HUES48 (cell line): ENCODE data around the gene FGF1.

ENCODE experiments used
- H3K27ac ChIP-seq: one replicate; pipeline ENCODE4 v1.7.0; 2013; ENCODE audit warnings: low read depth, low read length, inconsistent platforms
- H3K27me3 ChIP-seq: 2 replicates; pipeline ENCODE4 v1.6.1; 2013; ENCODE audit warnings: mild to moderate bottlenecking, low read length; ENCODE audit not compliant: control insufficient read depth, insufficient read depth
- H3K36me3 ChIP-seq: 2 replicates; pipeline ENCODE4 v1.6.1; 2013; ENCODE audit warnings: low read length; ENCODE audit not compliant: control insufficient read depth, insufficient read depth
- H3K4me1 ChIP-seq: 2 replicates; pipeline ENCODE4 v1.6.1; 2013; ENCODE audit warnings: mild to moderate bottlenecking, low read length; ENCODE audit not compliant: control insufficient read depth, insufficient read depth
- H3K4me3 ChIP-seq: 2 replicates; pipeline ENCODE4 v1.5.1; 2013; ENCODE audit warnings: mild to moderate bottlenecking, low read depth, low read length
- H3K9ac ChIP-seq: 2 replicates; pipeline ENCODE4 v1.6.1; 2013; ENCODE audit warnings: mild to moderate bottlenecking, low read depth, low read length, moderate library complexity
- H3K9me3 ChIP-seq: 2 replicates; pipeline ENCODE4 v1.6.1; 2013; ENCODE audit warnings: low read length; ENCODE audit not compliant: control insufficient read depth, insufficient read depth

The FGF1 gene

DNA sequence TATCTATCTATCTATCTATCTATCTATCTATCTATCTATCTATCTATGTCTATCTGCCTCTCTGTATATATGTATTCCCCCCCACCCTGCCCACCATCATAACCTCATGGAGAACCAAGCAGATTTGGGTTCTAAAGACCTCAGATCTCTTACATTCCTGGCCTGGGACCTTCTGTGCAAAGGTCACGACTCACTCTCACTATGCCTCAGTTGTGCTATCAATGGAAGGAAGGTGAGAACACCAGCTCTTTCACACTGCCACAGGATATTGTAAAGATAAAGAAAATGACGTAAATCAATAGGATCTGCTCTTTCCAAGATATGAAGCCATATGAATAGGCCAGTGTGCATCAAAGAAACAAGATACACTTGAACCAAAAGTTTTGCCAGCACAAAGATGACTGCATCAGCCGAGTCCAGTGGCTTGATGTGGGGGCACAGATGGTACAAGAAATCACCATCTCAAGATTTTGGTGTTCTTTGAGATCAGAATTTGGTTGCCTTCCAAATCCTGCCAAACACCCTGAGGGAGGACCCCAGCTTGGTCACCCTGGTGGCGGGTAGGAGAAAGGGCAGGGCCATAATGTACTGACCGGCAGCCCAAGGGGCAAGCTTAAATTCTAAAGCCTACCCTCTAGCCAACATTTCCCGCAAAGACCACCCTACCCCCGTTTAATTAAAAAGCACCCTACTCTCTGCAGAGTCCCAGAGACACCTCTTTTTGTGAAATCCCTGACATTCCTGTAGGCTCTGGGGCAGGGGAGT lies 8.4 kb upstream of the FGF1 start:
- no peaks in the 10 kb centered on the region for H3K27me3 ChIP-seq
- no peak overlapping the region for H3K27ac ChIP-seq
- H3K9ac ChIP-seq: no peak overlapping the region
- peaks cover 20% of the 10 kb centered on the region for H3K4me1 ChIP-seq
- no peaks in the 10 kb centered on the region for H3K36me3 ChIP-seq
- no peaks in the 10 kb centered on the region for H3K9me3 ChIP-seq
- H3K4me3 ChIP-seq: no peak overlapping the region

DNA sequence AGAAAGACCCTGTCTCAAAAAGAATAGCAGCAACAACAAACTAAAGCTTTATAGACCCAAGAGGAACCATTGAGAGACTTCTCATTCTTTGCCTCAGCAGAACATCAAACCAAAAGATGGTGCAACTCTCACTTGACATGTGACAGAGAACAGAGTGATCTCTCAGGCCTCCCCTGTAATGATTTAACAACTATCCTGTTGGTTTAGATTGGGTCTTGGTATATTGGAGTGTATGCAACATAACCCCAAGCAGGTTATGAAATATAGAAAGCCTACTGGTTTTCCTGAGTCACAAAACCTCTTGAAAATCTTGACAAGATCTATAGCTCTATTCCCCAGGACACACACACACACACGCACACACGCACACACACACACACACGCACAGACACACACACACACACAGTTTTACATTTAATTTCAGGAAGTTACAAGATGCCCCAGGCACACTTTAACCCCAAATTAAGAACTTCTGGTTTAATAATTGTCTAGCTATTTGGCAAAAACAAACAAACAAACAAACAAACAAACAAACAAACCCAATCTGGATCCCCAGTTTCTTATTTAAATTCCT lies 6.5 kb upstream of the FGF1 start:
- H3K9me3 ChIP-seq: no peaks in the 10 kb centered on the region

DNA sequence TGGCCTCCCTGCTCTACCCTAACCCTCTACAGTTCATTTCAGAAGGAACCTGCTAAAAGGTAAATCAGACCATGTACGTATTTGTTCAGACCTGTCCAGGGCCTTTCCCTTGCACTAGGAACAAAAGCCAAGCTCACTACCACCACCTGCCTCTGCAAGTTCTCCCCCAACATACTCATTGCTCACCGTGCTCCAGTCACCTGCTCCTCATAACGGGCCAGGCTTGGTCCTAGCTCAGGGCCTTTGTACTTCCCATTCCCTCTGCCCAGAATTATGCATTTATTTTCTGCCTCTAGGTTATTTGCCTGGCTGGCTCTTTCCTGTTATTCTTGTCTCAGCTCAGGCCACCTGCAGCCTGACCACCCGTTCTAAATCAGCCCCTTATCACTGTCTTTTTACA lies 4.8 kb upstream of the FGF1 start:
- no peaks in the 10 kb centered on the region for H3K36me3 ChIP-seq
- no peaks in the 10 kb centered on the region for H3K9me3 ChIP-seq
- H3K4me3 ChIP-seq: no peak overlapping the region
- no peak overlapping the region for H3K27ac ChIP-seq
- H3K9ac ChIP-seq: no peak overlapping the region
- H3K27me3 ChIP-seq: no peaks in the 10 kb centered on the region
- peaks cover 15% of the 10 kb centered on the region for H3K4me1 ChIP-seq

More for the DNA sequence above, 6.5 kb upstream of the FGF1 start:
- no peak overlapping the region for H3K4me3 ChIP-seq
- H3K4me1 ChIP-seq: peaks cover 11% of the 10 kb centered on the region
- H3K27ac ChIP-seq: no peak overlapping the region
- H3K36me3 ChIP-seq: no peaks in the 10 kb centered on the region
- no peak overlapping the region for H3K9ac ChIP-seq
- no peaks in the 10 kb centered on the region for H3K27me3 ChIP-seq

DNA sequence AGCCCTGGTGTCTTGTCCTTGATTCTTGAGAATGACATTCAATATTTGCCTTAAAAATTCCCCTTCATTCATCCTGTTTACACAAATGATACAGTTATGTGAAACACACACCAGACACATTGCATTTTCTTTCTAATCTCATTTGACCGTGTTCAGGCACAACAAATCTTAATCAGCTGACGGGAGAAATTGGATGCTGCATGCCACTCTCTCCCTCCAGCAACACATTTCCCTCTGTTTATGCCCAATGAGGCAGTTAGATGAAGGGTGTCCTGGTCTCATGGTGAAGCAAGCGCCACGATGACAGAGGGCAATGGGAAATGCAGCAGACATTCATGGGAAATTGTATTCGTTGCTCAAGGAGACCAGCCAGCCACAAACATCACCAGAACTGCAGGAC lies 3.2 kb upstream of the FGF1 start:
- no peak overlapping the region for H3K27ac ChIP-seq
- H3K4me3 ChIP-seq: no peak overlapping the region
- peaks cover 31% of the 10 kb centered on the region for H3K4me1 ChIP-seq
- no peaks in the 10 kb centered on the region for H3K27me3 ChIP-seq
- no peaks in the 10 kb centered on the region for H3K36me3 ChIP-seq
- H3K9me3 ChIP-seq: no peaks in the 10 kb centered on the region
- no peak overlapping the region for H3K9ac ChIP-seq

- H3K9me3 ChIP-seq: no peaks in the 10 kb centered on the region
- H3K4me1 ChIP-seq: peaks cover 35% of the 10 kb centered on the region
- no peaks in the 10 kb centered on the region for H3K36me3 ChIP-seq
- H3K4me3 ChIP-seq: no peak overlapping the region
- no peaks in the 10 kb centered on the region for H3K27me3 ChIP-seq
- no peak overlapping the region for H3K9ac ChIP-seq
- H3K27ac ChIP-seq: no peak overlapping the region
Observed at GRCh38 chr5:142688281-142688989, 2.5 kb upstream of the FGF1 start.

GRCh38 chr5:142686968-142687367 lies 1.1 kb upstream of the FGF1 start:
- H3K4me3 ChIP-seq: no peak overlapping the region
- H3K27me3 ChIP-seq: no peaks in the 10 kb centered on the region
- H3K9me3 ChIP-seq: no peaks in the 10 kb centered on the region
- peaks cover 35% of the 10 kb centered on the region for H3K4me1 ChIP-seq
- H3K27ac ChIP-seq: no peak overlapping the region
- H3K9ac ChIP-seq: no peak overlapping the region
- H3K36me3 ChIP-seq: no peaks in the 10 kb centered on the region

DNA sequence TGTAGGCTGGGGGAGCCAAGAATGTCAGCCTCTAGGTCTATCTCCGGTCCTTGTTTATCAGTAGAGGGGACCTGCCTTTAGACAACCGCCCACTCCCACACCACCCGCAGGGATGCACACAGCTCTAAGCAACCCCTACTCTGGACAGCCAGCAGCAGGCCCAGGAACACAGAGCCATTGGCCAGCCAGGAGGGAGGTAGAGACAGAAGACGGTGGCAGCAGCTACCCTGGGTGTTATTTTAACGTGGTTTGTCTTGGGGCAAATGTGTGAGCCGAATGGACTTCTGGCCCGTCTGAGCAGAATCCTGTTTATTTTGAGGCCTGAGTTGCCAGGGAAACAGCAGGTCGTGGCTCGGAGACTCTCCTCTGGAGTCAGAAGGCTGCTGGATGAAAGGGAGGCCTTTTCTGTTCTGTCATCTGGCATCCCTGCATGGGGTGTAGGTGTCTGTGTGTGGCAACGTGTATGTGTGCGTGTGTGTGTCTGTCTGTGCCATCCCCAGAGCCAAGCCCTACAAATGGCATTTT lies 382 bp upstream of the FGF1 start:
- H3K36me3 ChIP-seq: no peaks in the 10 kb centered on the region
- no peak overlapping the region for H3K27ac ChIP-seq
- no peak overlapping the region for H3K4me3 ChIP-seq
- no peaks in the 10 kb centered on the region for H3K27me3 ChIP-seq
- peaks cover 35% of the 10 kb centered on the region for H3K4me1 ChIP-seq
- H3K9me3 ChIP-seq: no peaks in the 10 kb centered on the region
- H3K9ac ChIP-seq: no peak overlapping the region

- H3K4me3 ChIP-seq: no peak overlapping the region
Observed at GRCh38 chr5:142684508-142685041, 1.3 kb downstream of the FGF1 start.

DNA sequence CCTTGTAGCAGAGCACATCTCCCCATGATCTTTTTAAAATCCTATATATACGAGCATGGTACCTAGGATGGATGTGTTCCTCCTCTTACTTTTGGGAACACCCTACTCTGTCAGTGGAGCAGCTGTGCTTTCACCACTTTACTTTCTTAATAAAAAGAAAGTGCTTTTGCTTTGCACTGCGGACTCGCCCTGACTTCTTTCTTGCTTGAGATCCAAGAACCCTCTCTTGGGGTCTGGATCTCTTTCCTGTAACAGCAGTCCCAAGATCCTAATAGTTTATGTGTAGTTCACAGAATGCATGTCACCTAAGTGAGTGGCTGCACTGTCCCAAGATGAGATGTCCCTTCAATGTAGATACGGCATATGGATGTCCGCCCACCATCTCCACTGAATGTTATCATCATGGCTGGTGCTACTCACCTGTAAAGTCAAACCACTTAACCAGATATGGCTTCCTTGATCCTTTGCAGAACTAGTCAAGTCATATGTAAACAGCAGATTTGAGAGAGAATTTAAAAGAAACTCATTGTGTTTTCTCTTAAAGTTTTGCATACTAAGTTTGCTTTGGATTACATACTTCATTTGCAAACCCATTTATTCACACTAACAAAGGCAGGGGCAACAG lies 1.9 kb downstream of the FGF1 start:
- Histone ChIP-seq H3K4me1 (peaks cover 35% of the 10 kb centered on the region), H3K4me3 (no peak overlapping the region; the same call in 1 of the 2 replicates), H3K9me3 (no peaks in the 10 kb centered on the region), H3K27ac (peak overlapping the region; percentile 85), H3K9ac (no peak overlapping the region), H3K36me3 (no peaks in the 10 kb centered on the region), H3K27me3 (no peaks in the 10 kb centered on the region)

More at GRCh38 chr5:142684508-142685041, 1.3 kb downstream of the FGF1 start:
- H3K36me3 ChIP-seq: no peaks in the 10 kb centered on the region
- no peak overlapping the region for H3K9ac ChIP-seq
- H3K27me3 ChIP-seq: no peaks in the 10 kb centered on the region
- no peaks in the 10 kb centered on the region for H3K9me3 ChIP-seq
- peak overlapping the region; percentile 85 for H3K27ac ChIP-seq
- H3K4me1 ChIP-seq: peaks cover 35% of the 10 kb centered on the region

DNA sequence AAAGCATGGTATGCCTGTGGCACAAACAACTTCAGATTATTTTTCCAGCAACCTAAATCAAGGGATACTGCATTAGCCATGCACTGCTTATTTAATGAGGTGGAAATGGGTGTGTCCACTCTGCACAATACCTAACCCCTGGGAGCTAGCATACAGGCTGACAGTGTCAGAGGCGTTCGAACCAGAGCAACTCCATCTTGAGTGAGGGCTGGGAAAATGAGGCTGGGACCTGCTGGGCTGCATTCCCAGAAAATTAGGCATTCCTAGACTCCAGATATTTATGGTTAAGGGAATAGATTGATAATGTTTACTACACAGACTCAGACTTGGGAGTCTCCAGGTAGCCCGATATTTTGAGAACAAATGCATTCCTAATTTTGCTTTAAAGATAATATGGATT lies 2.8 kb downstream of the FGF1 start:
- peaks cover 32% of the 10 kb centered on the region for H3K4me1 ChIP-seq
- H3K27me3 ChIP-seq: no peaks in the 10 kb centered on the region
- no peaks in the 10 kb centered on the region for H3K9me3 ChIP-seq
- no peaks in the 10 kb centered on the region for H3K36me3 ChIP-seq
- no peak overlapping the region for H3K9ac ChIP-seq
- H3K4me3 ChIP-seq: no peak overlapping the region
- no peak overlapping the region for H3K27ac ChIP-seq
